ENCODE measurements around the gene SPATA3.

DNA sequence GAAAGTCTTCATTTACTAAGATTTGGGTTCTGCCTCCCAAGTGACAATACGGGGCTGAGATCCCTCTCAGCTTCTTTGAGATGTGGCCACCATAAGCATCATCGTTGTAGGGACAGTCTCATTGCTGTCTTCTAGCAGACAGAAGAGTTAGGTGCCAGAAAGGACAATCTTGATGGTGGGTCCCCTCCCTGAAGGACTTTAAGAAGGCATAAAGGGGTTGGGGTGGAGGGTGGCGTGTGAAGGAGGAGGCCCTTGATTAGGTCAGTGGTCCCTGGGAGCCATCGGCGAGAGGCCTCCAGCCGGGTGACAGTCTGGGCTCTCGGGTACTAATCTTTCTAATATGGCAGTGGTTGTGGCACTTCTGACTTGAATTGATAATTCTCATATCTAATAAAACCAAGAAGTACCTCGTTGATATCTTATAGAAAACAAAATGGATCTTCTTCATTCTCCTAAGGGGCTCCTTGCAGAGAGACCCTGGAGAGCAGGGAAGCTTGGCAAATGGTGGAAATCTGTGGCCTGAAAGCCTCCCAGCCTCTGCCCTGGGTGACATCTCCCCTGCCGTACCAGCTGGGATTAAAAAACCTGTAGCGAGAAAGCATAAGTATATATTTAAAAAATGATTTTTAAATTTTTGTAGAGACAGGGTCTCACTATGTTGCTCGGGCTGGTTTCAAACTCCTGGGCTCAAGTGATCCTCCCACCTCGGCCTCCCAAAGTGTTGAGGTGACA lies 53.5 kb downstream of the SPATA3 start:
- TF ChIP-seq ARNT (IDR thresholded peaks at IDR 0.05) (no peak), NFRKB (IDR thresholded peaks at IDR 0.05) (no peak), SUZ12 (IDR thresholded peaks at IDR 0.05) (no peak), L3MBTL2 (conservative IDR thresholded peaks at IDR 0.05) (no peak), FOXM1 (IDR thresholded peaks at IDR 0.05; ENCODE audit: borderline replicate concordance) (no peak), TARDBP (IDR thresholded peaks at IDR 0.05) (no peak), FOXK2 (IDR thresholded peaks at IDR 0.05) (no peak), HDGF (IDR thresholded peaks at IDR 0.05; ENCODE audit: borderline replicate concordance) (no peak), CTBP1 (IDR thresholded peaks at IDR 0.05; ENCODE audit: borderline replicate concordance) (no peak), ZNF384 (IDR thresholded peaks at IDR 0.05) (no peak), SP1 (IDR thresholded peaks at IDR 0.05) (no peak), FOXA1 (IDR thresholded peaks at IDR 0.05) (no peak), PKNOX1 (IDR thresholded peaks at IDR 0.05) (no peak)

All from HEK293T (cell line).